Activated T-helper 2 cell treated with anti-CD3 and anti-CD28 coated beads, Interferon-gamma antibody, Interleukin-2, Interleukin-4, amounts not matched to agents 10 μg/mL and 5 μg/mL and 100 μg/mL, durations not matched to agents 14 hours and 24 hours and 36 hours (primary cell): ENCODE data around the gene IRF2BP1. TPM values are rescaled to one million over a fixed set of nuclear protein-coding genes. Genes with fewer than 3 reads are reported as not detected.

Source experiments
- DNase-seq: peaks from one replicate; pipeline ENCODE4 v3.0.0; 2021; ENCODE audit warnings: low spot score
- H3K27ac Mint-ChIP-seq: one replicate; pipeline ENCODE4 v1.8.0; 2021; ENCODE audit warnings: mixed read lengths
- H3K27me3 Mint-ChIP-seq: one replicate; pipeline ENCODE4 v1.8.0; 2021; ENCODE audit warnings: low read depth, mixed read lengths
- H3K36me3 Mint-ChIP-seq: one replicate; pipeline ENCODE4 v1.8.0; 2021; ENCODE audit warnings: low read depth, mixed read lengths
- H3K4me1 Mint-ChIP-seq: one replicate; pipeline ENCODE4 v1.8.0; 2021; ENCODE audit warnings: low read depth, mixed read lengths
- H3K4me3 Mint-ChIP-seq: one replicate; pipeline ENCODE4 v1.8.0; 2021; ENCODE audit warnings: low read depth, mild to moderate bottlenecking, moderate library complexity, mixed read lengths
- H3K9me3 Mint-ChIP-seq: one replicate; pipeline ENCODE4 v1.8.0; 2021; ENCODE audit warnings: mixed read lengths
- intact Hi-C: fragments of 100-400 bp; cut with micrococcal nuclease; formaldehyde crosslinking; loops from one replicate; pipeline ENCODE4 v1.15.1; 2023
- total RNA-seq: library from RNA; stranded (reverse); gene quantifications from 2 replicates; pipeline ENCODE4 v1.2.3, GENCODE V29; 2022

The IRF2BP1 gene
- 15.7 and 17.1 TPM in 2 replicates for total RNA-seq

- intact Hi-C loops, result loop anchor here (1.0 kb wide), 3 partner anchors 17 to 110 kb away; partner anchors contain the start of genes CCDC61, MYPOP and SYMPK
- Mint-ChIP-seq H3K36me3 (peaks cover 4% of the 10 kb centered on the region), H3K27ac (peak within 1 kb of the TSS; percentile 88), H3K4me1 (peaks cover 15% of the 10 kb centered on the region), H3K9me3 (no peaks in the 10 kb centered on the region), H3K4me3 (peak within 1 kb of the TSS; percentile 88), H3K27me3 (no peaks in the 10 kb centered on the region)
- peak; percentile 86 for DNase-seq
Observed at GRCh38 chr19:45885556-45886426, at the start of gene IRF2BP1. TSS of gene IRF2BP1 (minus strand) at chr19:45886141. CDS start at chr19:45885774, 367 bp downstream.

- Mint-ChIP-seq H3K36me3 (no peaks in the 10 kb centered on the region), H3K4me1 (no peaks in the 10 kb centered on the region), H3K9me3 (no peaks in the 10 kb centered on the region), H3K27ac (no peak overlapping the region), H3K4me3 (no peak overlapping the region), H3K27me3 (peaks cover 23% of the 10 kb centered on the region)
- intact Hi-C loops, result no loop called here
- DNase-seq, result no peak
Observed at GRCh38 chr19:45935267-45935666, 49.3 kb upstream of the IRF2BP1 start.

- intact Hi-C loops, result no loop called here
- peaks cover 23% of the 10 kb centered on the region for H3K27me3 Mint-ChIP-seq
- no peak overlapping the region for H3K27ac Mint-ChIP-seq
- no peaks in the 10 kb centered on the region for H3K4me1 Mint-ChIP-seq
- H3K36me3 Mint-ChIP-seq, result no peaks in the 10 kb centered on the region
- no peaks in the 10 kb centered on the region for H3K9me3 Mint-ChIP-seq
- H3K4me3 Mint-ChIP-seq, result no peak overlapping the region
- no peak for DNase-seq
Observed at GRCh38 chr19:45934551-45935230, 48.8 kb upstream of the IRF2BP1 start.

- Mint-ChIP-seq H3K27ac (no peak overlapping the region), H3K4me3 (no peak overlapping the region), H3K27me3 (peaks cover 17% of the 10 kb centered on the region), H3K9me3 (no peaks in the 10 kb centered on the region), H3K4me1 (no peaks in the 10 kb centered on the region), H3K36me3 (no peaks in the 10 kb centered on the region)
- intact Hi-C loops, result no loop called here
- no peak for DNase-seq
Observed at GRCh38 chr19:45933759-45934158, 47.8 kb upstream of the IRF2BP1 start.

GRCh38 chr19:45931055-45931454 is 45.1 kb upstream of the IRF2BP1 start:
- no peak overlapping the region for H3K4me3 Mint-ChIP-seq

GRCh38 chr19:45929247-45929646 is 43.3 kb upstream of the IRF2BP1 start:
- no peaks in the 10 kb centered on the region for H3K36me3 Mint-ChIP-seq
- H3K27me3 Mint-ChIP-seq, result peaks cover 5% of the 10 kb centered on the region
- no peak overlapping the region for H3K27ac Mint-ChIP-seq
- H3K4me3 Mint-ChIP-seq, result no peak overlapping the region
- intact Hi-C loops, result no loop called here
- peaks cover 10% of the 10 kb centered on the region for H3K4me1 Mint-ChIP-seq
- DNase-seq, result no peak
- no peaks in the 10 kb centered on the region for H3K9me3 Mint-ChIP-seq

More at GRCh38 chr19:45931055-45931454, 45.1 kb upstream of the IRF2BP1 start:
- Mint-ChIP-seq H3K36me3 (no peaks in the 10 kb centered on the region), H3K9me3 (no peaks in the 10 kb centered on the region), H3K27ac (no peak overlapping the region), H3K27me3 (peaks cover 10% of the 10 kb centered on the region), H3K4me1 (peaks cover 10% of the 10 kb centered on the region)
- no peak for DNase-seq
- intact Hi-C loops, result no loop called here

- DNase-seq, result peak; percentile 87
Observed at GRCh38 chr19:45927565-45928261, 41.8 kb upstream of the IRF2BP1 start.

GRCh38 chr19:45924891-45925447 is 39.0 kb upstream of the IRF2BP1 start:
- peaks cover 17% of the 10 kb centered on the region for H3K4me1 Mint-ChIP-seq
- H3K27me3 Mint-ChIP-seq, result no peaks in the 10 kb centered on the region
- H3K36me3 Mint-ChIP-seq, result no peaks in the 10 kb centered on the region
- H3K27ac Mint-ChIP-seq, result no peak overlapping the region
- H3K9me3 Mint-ChIP-seq, result no peaks in the 10 kb centered on the region
- intact Hi-C loops, result no loop called here
- DNase-seq, result no peak
- H3K4me3 Mint-ChIP-seq, result no peak overlapping the region

More at GRCh38 chr19:45927565-45928261, 41.8 kb upstream of the IRF2BP1 start:
- Mint-ChIP-seq H3K9me3 (no peaks in the 10 kb centered on the region), H3K4me3 (peak overlapping the region; percentile 74), H3K27me3 (peaks cover 5% of the 10 kb centered on the region), H3K4me1 (peaks cover 10% of the 10 kb centered on the region), H3K27ac (peak overlapping the region; percentile 13), H3K36me3 (no peaks in the 10 kb centered on the region)
- intact Hi-C loops, result no loop called here

- H3K9me3 Mint-ChIP-seq, result no peaks in the 10 kb centered on the region
- H3K27ac Mint-ChIP-seq, result no peak overlapping the region
- no peaks in the 10 kb centered on the region for H3K36me3 Mint-ChIP-seq
- intact Hi-C loops, result no loop called here
- H3K4me1 Mint-ChIP-seq, result peaks cover 29% of the 10 kb centered on the region
- no peak for DNase-seq
- H3K4me3 Mint-ChIP-seq, result no peak overlapping the region
- no peaks in the 10 kb centered on the region for H3K27me3 Mint-ChIP-seq
Observed at GRCh38 chr19:45922281-45922680, 36.3 kb upstream of the IRF2BP1 start.

GRCh38 chr19:45920458-45920857 is 34.5 kb upstream of the IRF2BP1 start:
- Mint-ChIP-seq H3K27ac (no peak overlapping the region), H3K9me3 (no peaks in the 10 kb centered on the region), H3K4me1 (peaks cover 31% of the 10 kb centered on the region), H3K27me3 (no peaks in the 10 kb centered on the region), H3K4me3 (no peak overlapping the region), H3K36me3 (no peaks in the 10 kb centered on the region)
- DNase-seq, result no peak
- intact Hi-C loops, result no loop called here

- Mint-ChIP-seq H3K36me3 (no peaks in the 10 kb centered on the region), H3K4me1 (peaks cover 31% of the 10 kb centered on the region), H3K9me3 (no peaks in the 10 kb centered on the region), H3K27me3 (no peaks in the 10 kb centered on the region), H3K4me3 (no peak overlapping the region), H3K27ac (no peak overlapping the region)
- no peak for DNase-seq
- intact Hi-C loops, result no loop called here
Observed at GRCh38 chr19:45919678-45920077, 33.7 kb upstream of the IRF2BP1 start.

GRCh38 chr19:45918721-45919120 is 32.8 kb upstream of the IRF2BP1 start:
- H3K27ac Mint-ChIP-seq, result peak overlapping the region; percentile 49
- DNase-seq, result no peak
- H3K27me3 Mint-ChIP-seq, result peaks cover under 1% of the 10 kb centered on the region
- H3K4me3 Mint-ChIP-seq, result no peak overlapping the region
- intact Hi-C loops, result no loop called here
- H3K9me3 Mint-ChIP-seq, result no peaks in the 10 kb centered on the region
- no peaks in the 10 kb centered on the region for H3K36me3 Mint-ChIP-seq
- peaks cover 31% of the 10 kb centered on the region for H3K4me1 Mint-ChIP-seq
